HepG2 (cell line): Measurements from ENCODE around the gene AP1AR. TPM values are rescaled to one million over a fixed set of nuclear protein-coding genes. Genes with fewer than 3 reads are reported as not detected.

Experiments
- FOSL2 ChIP-seq: sonication (generic); formaldehyde crosslinking; IDR thresholded peaks from 2 replicates; pipeline ENCODE4 v1.4.0; 2020; ENCODE audit warnings: missing genetic modification reagents
- GATAD2A ChIP-seq: IDR thresholded peaks from 2 replicates; pipeline ENCODE4 v1.6.1; 2016
- POLR2G ChIP-seq: fragments of 200-400 bp; formaldehyde crosslinking; IDR thresholded peaks from 2 replicates; pipeline ENCODE4 v1.6.1; 2018; ENCODE audit warnings: mild to moderate bottlenecking, low read depth, low read length, moderate library complexity
- RFXAP ChIP-seq: sonication (generic); formaldehyde crosslinking; IDR thresholded peaks from 2 replicates; pipeline ENCODE4 v1.4.0; 2020; ENCODE audit warnings: missing genetic modification reagents, borderline replicate concordance
- SMC3 ChIP-seq: IDR thresholded peaks from 2 replicates; pipeline ENCODE4 v1.6.1; 2011; ENCODE audit warnings: low read length, improper control_type of control experiment
- ZNF180 ChIP-seq: sonication (generic); formaldehyde crosslinking; IDR thresholded peaks from 2 replicates; pipeline ENCODE4 v1.4.0; 2020; ENCODE audit warnings: low read depth, missing genetic modification reagents, borderline replicate concordance
- ZNF773 ChIP-seq: sonication (generic); formaldehyde crosslinking; IDR thresholded peaks from 2 replicates; pipeline ENCODE4 v1.4.0; 2020; ENCODE audit warnings: missing genetic modification reagents, borderline replicate concordance
- polyA plus RNA-seq, 8 experiments: library from polyadenylated mRNA; depleted of rRNA in 3 of 8; stranded (reverse) in 7 of 8; unstranded in 1 of 8; fragments of >200 nt; fragmentation: Illumina TruSeq in 4 of 8; extraction: Trizol in 4 of 8; gene quantifications; 2 replicates each; pipeline versions ENCODE4 v1.2.1 to v1.2.3, GENCODE V29; 2011 to 2016; ENCODE audit warnings: low read depth in 4 of 8, missing spikeins in 1 of 8, mixed read lengths in 1 of 8; ENCODE audit not compliant: insufficient read depth in 1 of 8
- total RNA-seq, 5 experiments: library from RNA; depleted of rRNA; stranded (reverse); fragments of >200 nt; fragmentation: Illumina TruSeq; extraction: Trizol; gene quantifications; 2 replicates each; pipeline ENCODE4 v1.2.3, GENCODE V29; 2016; ENCODE audit warnings: low read depth in 1 of 5
- TF ChIP-seq, protein P1 (sequence below): sonication (generic); formaldehyde crosslinking; IDR thresholded peaks from one replicate; pipeline ENCODE4 v1.5.1; 2020; ENCODE audit warnings: mild to moderate bottlenecking, missing genetic modification reagents; ENCODE audit errors: not compliant biosample characterization
- TF ChIP-seq, protein P2 (sequence below): sonication (generic); formaldehyde crosslinking; IDR thresholded peaks from 2 replicates; pipeline ENCODE4 v1.9.0; 2022; ENCODE audit warnings: missing genetic modification reagents, mild to moderate bottlenecking, borderline replicate concordance
- TF ChIP-seq, protein P3 (sequence below): sonication (generic); formaldehyde crosslinking; IDR thresholded peaks from 2 replicates; pipeline ENCODE4 v1.4.0; 2020; ENCODE audit warnings: missing genetic modification reagents, mild to moderate bottlenecking, borderline replicate concordance
- TF ChIP-seq, protein P4 (sequence below): IDR thresholded peaks from 2 replicates; pipeline ENCODE4 v1.6.1; 2016; ENCODE audit warnings: control low read depth

Gene AP1AR
- total and polyA plus RNA-seq, 2 of the 13 experiments (the other 11 are each of a cell fraction or from before 2014, with no cell fraction given), result 24.9 to 39.9 TPM

DNA sequence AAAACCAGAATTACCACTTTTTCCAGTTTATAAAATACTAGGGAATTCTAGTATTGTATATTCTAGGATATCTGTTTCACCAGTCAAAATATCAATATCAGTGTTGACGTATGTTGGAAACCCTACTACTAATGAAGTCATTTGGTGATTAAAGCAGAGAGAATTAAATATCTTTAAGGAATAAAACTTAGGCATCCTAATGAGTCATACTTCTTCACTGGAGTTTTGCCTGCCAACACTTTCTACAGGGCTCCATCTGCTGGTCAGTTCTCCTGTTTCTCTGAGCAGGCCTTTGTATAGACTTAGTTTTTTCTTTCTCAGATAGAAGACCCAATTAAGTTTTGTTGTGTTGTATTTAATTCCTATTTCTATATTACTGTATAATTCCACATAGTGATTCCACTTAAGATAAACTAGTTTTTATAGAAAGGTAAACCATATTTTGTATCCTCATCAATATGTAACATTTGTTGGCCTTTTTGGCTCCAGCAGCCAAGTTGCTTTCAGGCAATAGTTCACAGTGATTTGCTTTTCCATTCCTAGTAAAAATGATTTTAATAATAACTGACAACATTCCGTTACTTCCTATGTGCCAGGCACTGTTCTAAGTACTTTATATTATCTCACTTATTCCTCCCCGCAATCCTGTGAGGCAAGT is 3.5 kb downstream of the AP1AR start (continued):
- TF ChIP-seq, protein P1, sequence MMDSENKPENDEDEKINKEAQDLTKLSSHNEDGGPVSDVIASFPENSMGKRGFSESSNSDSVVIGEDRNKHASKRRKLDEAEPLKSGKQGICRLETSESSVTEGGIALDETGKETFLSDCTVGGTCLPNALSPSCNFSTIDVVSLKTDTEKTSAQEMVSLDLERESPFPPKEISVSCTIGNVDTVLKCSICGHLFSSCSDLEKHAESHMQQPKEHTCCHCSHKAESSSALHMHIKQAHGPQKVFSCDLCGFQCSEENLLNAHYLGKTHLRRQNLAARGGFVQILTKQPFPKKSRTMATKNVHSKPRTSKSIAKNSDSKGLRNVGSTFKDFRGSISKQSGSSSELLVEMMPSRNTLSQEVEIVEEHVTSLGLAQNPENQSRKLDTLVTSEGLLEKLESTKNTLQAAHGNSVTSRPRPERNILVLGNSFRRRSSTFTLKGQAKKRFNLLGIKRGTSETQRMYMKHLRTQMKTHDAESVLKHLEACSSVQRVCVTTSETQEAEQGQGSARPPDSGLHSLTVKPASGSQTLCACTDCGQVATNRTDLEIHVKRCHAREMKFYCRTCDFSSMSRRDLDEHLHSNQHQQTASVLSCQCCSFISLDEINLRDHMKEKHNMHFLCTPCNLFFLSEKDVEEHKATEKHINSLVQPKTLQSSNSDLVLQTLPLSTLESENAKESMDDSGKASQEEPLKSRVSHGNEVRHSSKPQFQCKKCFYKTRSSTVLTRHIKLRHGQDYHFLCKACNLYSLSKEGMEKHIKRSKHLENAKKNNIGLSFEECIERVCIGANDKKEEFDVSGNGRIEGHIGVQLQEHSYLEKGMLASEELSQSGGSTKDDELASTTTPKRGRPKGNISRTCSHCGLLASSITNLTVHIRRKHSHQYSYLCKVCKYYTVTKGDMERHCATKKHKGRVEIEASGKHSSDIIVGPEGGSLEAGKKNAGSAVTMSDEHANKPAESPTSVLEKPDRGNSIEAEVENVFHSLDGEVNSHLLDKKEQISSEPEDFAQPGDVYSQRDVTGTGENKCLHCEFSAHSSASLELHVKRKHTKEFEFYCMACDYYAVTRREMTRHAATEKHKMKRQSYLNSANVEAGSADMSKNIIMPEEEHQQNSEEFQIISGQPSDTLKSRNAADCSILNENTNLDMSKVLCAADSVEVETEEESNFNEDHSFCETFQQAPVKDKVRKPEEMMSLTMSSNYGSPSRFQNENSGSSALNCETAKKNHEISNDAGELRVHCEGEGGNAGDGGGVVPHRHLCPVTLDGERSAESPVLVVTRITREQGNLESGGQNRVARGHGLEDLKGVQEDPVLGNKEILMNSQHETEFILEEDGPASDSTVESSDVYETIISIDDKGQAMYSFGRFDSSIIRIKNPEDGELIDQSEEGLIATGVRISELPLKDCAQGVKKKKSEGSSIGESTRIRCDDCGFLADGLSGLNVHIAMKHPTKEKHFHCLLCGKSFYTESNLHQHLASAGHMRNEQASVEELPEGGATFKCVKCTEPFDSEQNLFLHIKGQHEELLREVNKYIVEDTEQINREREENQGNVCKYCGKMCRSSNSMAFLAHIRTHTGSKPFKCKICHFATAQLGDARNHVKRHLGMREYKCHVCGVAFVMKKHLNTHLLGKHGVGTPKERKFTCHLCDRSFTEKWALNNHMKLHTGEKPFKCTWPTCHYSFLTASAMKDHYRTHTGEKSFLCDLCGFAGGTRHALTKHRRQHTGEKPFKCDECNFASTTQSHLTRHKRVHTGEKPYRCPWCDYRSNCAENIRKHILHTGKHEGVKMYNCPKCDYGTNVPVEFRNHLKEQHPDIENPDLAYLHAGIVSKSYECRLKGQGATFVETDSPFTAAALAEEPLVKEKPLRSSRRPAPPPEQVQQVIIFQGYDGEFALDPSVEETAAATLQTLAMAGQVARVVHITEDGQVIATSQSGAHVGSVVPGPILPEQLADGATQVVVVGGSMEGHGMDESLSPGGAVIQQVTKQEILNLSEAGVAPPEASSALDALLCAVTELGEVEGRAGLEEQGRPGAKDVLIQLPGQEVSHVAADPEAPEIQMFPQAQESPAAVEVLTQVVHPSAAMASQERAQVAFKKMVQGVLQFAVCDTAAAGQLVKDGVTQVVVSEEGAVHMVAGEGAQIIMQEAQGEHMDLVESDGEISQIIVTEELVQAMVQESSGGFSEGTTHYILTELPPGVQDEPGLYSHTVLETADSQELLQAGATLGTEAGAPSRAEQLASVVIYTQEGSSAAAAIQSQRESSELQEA (CRISPR knock-in tag), result no peak
- TF ChIP-seq, protein P2, sequence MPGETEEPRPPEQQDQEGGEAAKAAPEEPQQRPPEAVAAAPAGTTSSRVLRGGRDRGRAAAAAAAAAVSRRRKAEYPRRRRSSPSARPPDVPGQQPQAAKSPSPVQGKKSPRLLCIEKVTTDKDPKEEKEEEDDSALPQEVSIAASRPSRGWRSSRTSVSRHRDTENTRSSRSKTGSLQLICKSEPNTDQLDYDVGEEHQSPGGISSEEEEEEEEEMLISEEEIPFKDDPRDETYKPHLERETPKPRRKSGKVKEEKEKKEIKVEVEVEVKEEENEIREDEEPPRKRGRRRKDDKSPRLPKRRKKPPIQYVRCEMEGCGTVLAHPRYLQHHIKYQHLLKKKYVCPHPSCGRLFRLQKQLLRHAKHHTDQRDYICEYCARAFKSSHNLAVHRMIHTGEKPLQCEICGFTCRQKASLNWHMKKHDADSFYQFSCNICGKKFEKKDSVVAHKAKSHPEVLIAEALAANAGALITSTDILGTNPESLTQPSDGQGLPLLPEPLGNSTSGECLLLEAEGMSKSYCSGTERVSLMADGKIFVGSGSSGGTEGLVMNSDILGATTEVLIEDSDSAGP (CRISPR knock-in tag), result no peak
- TF ChIP-seq POLR2G, result no peak
- no peak for TF ChIP-seq ZNF773
- peak; percentile 79 for TF ChIP-seq FOSL2 (CRISPR knock-in tag)
- TF ChIP-seq ZNF180, result no peak
- no peak for TF ChIP-seq RFXAP (CRISPR knock-in tag)
- TF ChIP-seq, protein P3, sequence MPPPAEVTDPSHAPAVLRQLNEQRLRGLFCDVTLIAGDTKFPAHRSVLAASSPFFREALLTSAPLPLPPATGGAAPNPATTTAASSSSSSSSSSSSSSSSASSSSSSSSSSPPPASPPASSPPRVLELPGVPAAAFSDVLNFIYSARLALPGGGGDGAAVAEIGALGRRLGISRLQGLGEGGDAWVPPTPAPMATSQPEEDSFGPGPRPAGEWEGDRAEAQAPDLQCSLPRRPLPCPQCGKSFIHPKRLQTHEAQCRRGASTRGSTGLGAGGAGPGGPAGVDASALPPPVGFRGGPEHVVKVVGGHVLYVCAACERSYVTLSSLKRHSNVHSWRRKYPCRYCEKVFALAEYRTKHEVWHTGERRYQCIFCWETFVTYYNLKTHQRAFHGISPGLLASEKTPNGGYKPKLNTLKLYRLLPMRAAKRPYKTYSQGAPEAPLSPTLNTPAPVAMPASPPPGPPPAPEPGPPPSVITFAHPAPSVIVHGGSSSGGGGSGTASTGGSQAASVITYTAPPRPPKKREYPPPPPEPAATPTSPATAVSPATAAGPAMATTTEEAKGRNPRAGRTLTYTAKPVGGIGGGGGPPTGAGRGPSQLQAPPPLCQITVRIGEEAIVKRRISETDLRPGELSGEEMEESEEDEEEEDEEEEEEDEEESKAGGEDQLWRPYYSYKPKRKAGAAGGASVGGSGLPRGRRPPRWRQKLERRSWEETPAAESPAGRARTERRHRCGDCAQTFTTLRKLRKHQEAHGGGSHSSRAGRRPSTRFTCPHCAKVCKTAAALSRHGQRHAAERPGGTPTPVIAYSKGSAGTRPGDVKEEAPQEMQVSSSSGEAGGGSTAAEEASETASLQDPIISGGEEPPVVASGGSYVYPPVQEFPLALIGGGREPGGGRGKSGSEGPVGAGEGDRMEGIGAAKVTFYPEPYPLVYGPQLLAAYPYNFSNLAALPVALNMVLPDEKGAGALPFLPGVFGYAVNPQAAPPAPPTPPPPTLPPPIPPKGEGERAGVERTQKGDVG, result no peak
- TF ChIP-seq SMC3, result peak; percentile 91
- 0 out of 2 replicates have a peak, but pooled peaks have one; percentile 28 for TF ChIP-seq GATAD2A (CRISPR knock-in tag)
- TF ChIP-seq, protein P4, sequence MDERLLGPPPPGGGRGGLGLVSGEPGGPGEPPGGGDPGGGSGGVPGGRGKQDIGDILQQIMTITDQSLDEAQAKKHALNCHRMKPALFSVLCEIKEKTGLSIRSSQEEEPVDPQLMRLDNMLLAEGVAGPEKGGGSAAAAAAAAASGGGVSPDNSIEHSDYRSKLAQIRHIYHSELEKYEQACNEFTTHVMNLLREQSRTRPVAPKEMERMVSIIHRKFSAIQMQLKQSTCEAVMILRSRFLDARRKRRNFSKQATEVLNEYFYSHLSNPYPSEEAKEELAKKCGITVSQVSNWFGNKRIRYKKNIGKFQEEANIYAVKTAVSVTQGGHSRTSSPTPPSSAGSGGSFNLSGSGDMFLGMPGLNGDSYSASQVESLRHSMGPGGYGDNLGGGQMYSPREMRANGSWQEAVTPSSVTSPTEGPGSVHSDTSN (CRISPR knock-in tag), result no peak
